GM12878 (cell line): ENCODE data around the gene CFAP97. TPM values are rescaled to one million over a fixed set of nuclear protein-coding genes. Genes with fewer than 3 reads are reported as not detected.

Experiments used
- ASH2L ChIP-seq: fragments of 300-600, 200-600 bp; sonication (generic); IDR thresholded peaks from 2 replicates; pipeline ENCODE4 v1.6.1; 2017; ENCODE audit warnings: low read depth, mild to moderate bottlenecking, borderline replicate concordance
- BACH1 ChIP-seq: fragments of 450-650 bp; IDR thresholded peaks from 2 replicates; pipeline ENCODE4 v1.6.1; 2017; ENCODE audit warnings: mild to moderate bottlenecking, borderline replicate concordance
- ETV6 ChIP-seq, 2 experiments: fragments of 450-650 bp in 1 of 2; IDR thresholded peaks in 1 of 2; conservative IDR thresholded peaks in 1 of 2; 2 replicates each; pipeline ENCODE4 v1.6.1; 2014; ENCODE audit warnings: antibody characterized with exemption in 1 of 2, borderline replicate concordance in 1 of 2, low read depth in 1 of 2, mild to moderate bottlenecking in 1 of 2, moderate library complexity in 1 of 2
- JUND ChIP-seq: IDR thresholded peaks from 2 replicates; pipeline ENCODE4 v1.6.1; 2012; ENCODE audit warnings: low read depth, mild to moderate bottlenecking, low read length, improper control_type of control experiment, moderate library complexity
- NR2F1 ChIP-seq: fragments of 450-650 bp; conservative IDR thresholded peaks from 2 replicates; pipeline ENCODE4 v1.6.1; 2017; ENCODE audit warnings: mild to moderate bottlenecking
- POU2F2 ChIP-seq: IDR thresholded peaks from 3 replicates; pipeline ENCODE4 v1.6.1; 2011; ENCODE audit warnings: low read depth, mild to moderate bottlenecking, low read length, borderline replicate concordance
- RAD21 ChIP-seq: IDR thresholded peaks from 2 replicates; pipeline ENCODE4 v1.6.1; 2011; ENCODE audit warnings: mild to moderate bottlenecking, low read depth, low read length, moderate library complexity; ENCODE audit not compliant: insufficient read depth
- RUNX3 ChIP-seq: IDR thresholded peaks from 2 replicates; pipeline ENCODE4 v1.6.1; 2012; ENCODE audit warnings: low read length, inconsistent platforms
- SIX5 ChIP-seq: IDR thresholded peaks from 2 replicates; pipeline ENCODE4 v1.6.1; 2011; ENCODE audit warnings: mild to moderate bottlenecking, low read depth, low read length, moderate library complexity; ENCODE audit not compliant: severe bottlenecking
- TCF12 ChIP-seq: IDR thresholded peaks from 2 replicates; pipeline ENCODE4 v1.6.1; 2011; ENCODE audit warnings: low read depth, mild to moderate bottlenecking, low read length
- WRNIP1 ChIP-seq: IDR thresholded peaks from 2 replicates; pipeline ENCODE4 v1.6.1; 2011; ENCODE audit warnings: low read depth, low read length, improper control_type of control experiment, borderline replicate concordance
- polyA plus RNA-seq, 11 experiments: library from polyadenylated mRNA; depleted of rRNA in 4 of 11; unstranded in 6 of 11; stranded (reverse) in 5 of 11; fragments of >200 nt; fragmentation: Nextera tagmentation in 4 of 11; fragmentation: Illumina TruSeq in 1 of 11; extraction: Ambion mirVana in 4 of 11; extraction: Trizol in 1 of 11; gene quantifications; 1 replicate in 1 of 11; 2 replicates in 10 of 11; pipeline versions ENCODE4 v1.2.1 to v1.2.3, GENCODE V29; 2011 to 2016; ENCODE audit warnings: inconsistent platforms in 2 of 11, missing spikeins in 2 of 11, low read depth in 1 of 11
- total RNA-seq, 4 experiments: library from RNA; depleted of rRNA in 3 of 4; stranded (reverse); fragments of >200 nt in 3 of 4; fragmentation: Illumina TruSeq in 1 of 4; extraction: Trizol in 1 of 4; gene quantifications; 2 replicates each; pipeline versions ENCODE4 v1.2.1 to v1.2.3, GENCODE V29; 2013 to 2021
- TF ChIP-seq, protein P1 (sequence below): fragments of 450-650 bp; formaldehyde crosslinking; IDR thresholded peaks from 2 replicates; pipeline ENCODE4 v1.4.0; 2022; ENCODE audit warnings: mild to moderate bottlenecking, moderate library complexity
- TF ChIP-seq, protein P2 (sequence below): fragments of 450-650 bp; IDR thresholded peaks from 2 replicates; pipeline ENCODE4 v1.6.1; 2018; ENCODE audit warnings: borderline replicate concordance, mild to moderate bottlenecking; ENCODE audit not compliant: partially characterized antibody

The CFAP97 gene
- total and polyA plus RNA-seq, 10 of the 15 experiments (the other 5 are each of a cell fraction or from before 2014, with no cell fraction given) = 26.4 to 62.7 (median 48.0) TPM

DNA sequence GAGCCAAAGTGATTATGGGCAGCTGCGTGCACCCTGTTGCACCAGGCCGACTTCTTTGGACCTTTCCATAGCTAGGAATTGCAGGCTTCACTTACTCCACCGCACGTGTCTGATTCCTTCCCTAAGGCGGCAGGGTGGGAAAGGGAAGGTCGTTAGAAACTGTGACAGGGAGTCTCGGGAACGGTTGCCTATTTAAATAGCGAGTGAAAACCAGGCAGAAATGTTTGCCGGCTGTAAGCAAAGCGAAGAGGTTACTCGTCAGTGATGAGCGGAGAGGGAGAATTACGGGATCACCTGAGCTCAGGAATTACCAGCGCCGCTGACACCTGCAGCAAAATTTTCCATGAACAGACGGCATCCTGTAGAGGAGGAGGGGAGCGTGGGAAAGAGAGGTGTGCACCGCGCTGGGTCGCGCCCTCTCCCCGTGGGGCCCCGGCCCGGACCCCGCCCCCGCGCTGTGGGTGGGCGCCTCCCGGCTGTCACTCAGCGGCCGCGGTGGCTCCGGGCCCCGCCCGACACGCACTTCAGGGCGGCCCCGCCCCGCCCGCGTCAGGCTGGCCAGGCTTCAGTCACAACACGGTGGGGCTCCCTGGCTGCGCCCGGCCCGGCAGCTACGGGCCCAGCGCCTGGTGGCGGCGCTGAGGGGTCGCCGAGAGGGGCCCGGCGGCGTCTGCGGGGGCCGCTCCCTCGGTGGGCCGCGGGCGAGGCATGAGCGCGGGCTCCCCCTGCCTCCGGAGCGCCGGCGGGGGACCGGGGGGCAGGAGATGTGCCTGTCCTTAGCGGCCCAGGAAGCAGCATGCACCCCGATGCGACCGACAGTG, 5.4 kb upstream of the CFAP97 start, which contains the start of gene SNX25 (continued):
- TF ChIP-seq, protein P1, sequence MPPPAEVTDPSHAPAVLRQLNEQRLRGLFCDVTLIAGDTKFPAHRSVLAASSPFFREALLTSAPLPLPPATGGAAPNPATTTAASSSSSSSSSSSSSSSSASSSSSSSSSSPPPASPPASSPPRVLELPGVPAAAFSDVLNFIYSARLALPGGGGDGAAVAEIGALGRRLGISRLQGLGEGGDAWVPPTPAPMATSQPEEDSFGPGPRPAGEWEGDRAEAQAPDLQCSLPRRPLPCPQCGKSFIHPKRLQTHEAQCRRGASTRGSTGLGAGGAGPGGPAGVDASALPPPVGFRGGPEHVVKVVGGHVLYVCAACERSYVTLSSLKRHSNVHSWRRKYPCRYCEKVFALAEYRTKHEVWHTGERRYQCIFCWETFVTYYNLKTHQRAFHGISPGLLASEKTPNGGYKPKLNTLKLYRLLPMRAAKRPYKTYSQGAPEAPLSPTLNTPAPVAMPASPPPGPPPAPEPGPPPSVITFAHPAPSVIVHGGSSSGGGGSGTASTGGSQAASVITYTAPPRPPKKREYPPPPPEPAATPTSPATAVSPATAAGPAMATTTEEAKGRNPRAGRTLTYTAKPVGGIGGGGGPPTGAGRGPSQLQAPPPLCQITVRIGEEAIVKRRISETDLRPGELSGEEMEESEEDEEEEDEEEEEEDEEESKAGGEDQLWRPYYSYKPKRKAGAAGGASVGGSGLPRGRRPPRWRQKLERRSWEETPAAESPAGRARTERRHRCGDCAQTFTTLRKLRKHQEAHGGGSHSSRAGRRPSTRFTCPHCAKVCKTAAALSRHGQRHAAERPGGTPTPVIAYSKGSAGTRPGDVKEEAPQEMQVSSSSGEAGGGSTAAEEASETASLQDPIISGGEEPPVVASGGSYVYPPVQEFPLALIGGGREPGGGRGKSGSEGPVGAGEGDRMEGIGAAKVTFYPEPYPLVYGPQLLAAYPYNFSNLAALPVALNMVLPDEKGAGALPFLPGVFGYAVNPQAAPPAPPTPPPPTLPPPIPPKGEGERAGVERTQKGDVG (CRISPR knock-in tag) = no peak
- TF ChIP-seq, protein P2, sequence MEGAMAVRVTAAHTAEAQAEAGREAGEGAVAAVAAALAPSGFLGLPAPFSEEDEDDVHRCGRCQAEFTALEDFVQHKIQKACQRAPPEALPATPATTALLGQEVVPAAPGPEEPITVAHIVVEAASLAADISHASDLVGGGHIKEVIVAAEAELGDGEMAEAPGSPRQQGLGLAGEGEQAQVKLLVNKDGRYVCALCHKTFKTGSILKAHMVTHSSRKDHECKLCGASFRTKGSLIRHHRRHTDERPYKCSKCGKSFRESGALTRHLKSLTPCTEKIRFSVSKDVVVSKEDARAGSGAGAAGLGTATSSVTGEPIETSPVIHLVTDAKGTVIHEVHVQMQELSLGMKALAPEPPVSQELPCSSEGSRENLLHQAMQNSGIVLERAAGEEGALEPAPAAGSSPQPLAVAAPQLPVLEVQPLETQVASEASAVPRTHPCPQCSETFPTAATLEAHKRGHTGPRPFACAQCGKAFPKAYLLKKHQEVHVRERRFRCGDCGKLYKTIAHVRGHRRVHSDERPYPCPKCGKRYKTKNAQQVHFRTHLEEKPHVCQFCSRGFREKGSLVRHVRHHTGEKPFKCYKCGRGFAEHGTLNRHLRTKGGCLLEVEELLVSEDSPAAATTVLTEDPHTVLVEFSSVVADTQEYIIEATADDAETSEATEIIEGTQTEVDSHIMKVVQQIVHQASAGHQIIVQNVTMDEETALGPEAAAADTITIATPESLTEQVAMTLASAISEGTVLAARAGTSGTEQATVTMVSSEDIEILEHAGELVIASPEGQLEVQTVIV = no peak
- TF ChIP-seq NR2F1 = peak; percentile 80
- no peak for TF ChIP-seq JUND
- no peak for TF ChIP-seq SIX5
- TF ChIP-seq ETV6 (conservative IDR thresholded peaks at IDR 0.05 in 1 of 2, IDR thresholded peaks at IDR 0.05 in 1 of 2; ENCODE audit: borderline replicate concordance in 1 of 2, low read depth in 1 of 2) = no peak
- peak; percentile 89 for TF ChIP-seq BACH1
- no peak for TF ChIP-seq WRNIP1
- peak; percentile 41; the same call in 1 of the 2 replicates for TF ChIP-seq RAD21
- TF ChIP-seq ASH2L = no peak
- 0 out of 2 replicates have a peak, but pooled peaks have one; percentile 3 for TF ChIP-seq TCF12
- TF ChIP-seq POU2F2 = 0 out of 3 replicates have a peak, but pooled peaks have one; percentile 11
- peak; percentile 58 for TF ChIP-seq RUNX3
